Measurements from ENCODE around the gene TGFA. TPM values are rescaled to one million over a fixed set of nuclear protein-coding genes. Genes with fewer than 3 reads are reported as not detected.

Gene TGFA
- total and polyA plus RNA-seq, 2 experiments from 2014 or later: 1.4 to 6.5 TPM

- TF ChIP-seq POLR2AphosphoS5 (IDR thresholded peaks at IDR 0.05; ENCODE audit: low read depth) (no peak), ZNF114 (CRISPR knock-in tag; IDR thresholded peaks at IDR 0.05) (no peak), CTCF (conservative IDR thresholded peaks at IDR 0.05; ENCODE audit: low read depth in 2 of 2) (no peak), CREB1 (CRISPR knock-in tag; IDR thresholded peaks at IDR 0.05; ENCODE audit: low read depth) (no peak)
Observed at GRCh38 chr2:70475266-70475665, 78.4 kb downstream of the TGFA start (continued).

- Histone ChIP-seq H3K27me3 (ENCODE audit: insufficient read depth) (no peaks in the 10 kb centered on the region), H3K27ac (ENCODE audit: low read depth) (no peak overlapping the region), H4K20me1 (replicated peaks; ENCODE audit: insufficient read depth) (no peaks in the 10 kb centered on the region), H3K4me3 (no peak overlapping the region), H3K36me3 (ENCODE audit: insufficient read depth) (no peaks in the 10 kb centered on the region), H2AFZ (no peak overlapping the region), H3K79me2 (replicated peaks; ENCODE audit: insufficient read depth) (no peaks in the 10 kb centered on the region), H3K4me1 (ENCODE audit: insufficient read depth) (peaks cover 7% of the 10 kb centered on the region; the same call in 1 of the 2 replicates), H3K9me2 (ENCODE audit: insufficient read depth) (no peaks in the 10 kb centered on the region), H3F3A (replicated peaks; ENCODE audit: low read depth) (no peaks in the 10 kb centered on the region), H3K4me2 (no peak overlapping the region)
- no peaks in the 10 kb centered on the region for H3K9me3 Mint-ChIP-seq
- DNase-seq (ENCODE audit: low spot score) (no peak), ATAC-seq (no peak)
- no peak overlapping the region for H3K4me3 Mint-ChIP-seq
- no peak overlapping the region for H3K27ac Mint-ChIP-seq
- H3K36me3 Mint-ChIP-seq (ENCODE audit: low read depth): no peaks in the 10 kb centered on the region
- H3K4me1 Mint-ChIP-seq: peaks cover 20% of the 10 kb centered on the region
- peaks cover 4% of the 10 kb centered on the region for H3K27me3 Mint-ChIP-seq (ENCODE audit: insufficient read depth, low read depth, poor library complexity)
- no peak for TF ChIP-seq ZNF114 (CRISPR knock-in tag; IDR thresholded peaks at IDR 0.05)
- TF ChIP-seq STAT1 (IDR thresholded peaks at IDR 0.05; ENCODE audit: unreplicated experiment): no peak
- TF ChIP-seq ETS1 (IDR thresholded peaks at IDR 0.05): no peak
- no peak for TF ChIP-seq ZNF462 (CRISPR knock-in tag; IDR thresholded peaks at IDR 0.05)
- TF ChIP-seq NANOG (IDR thresholded peaks at IDR 0.05; ENCODE audit: borderline replicate concordance): no peak
- TF ChIP-seq JUNB (IDR thresholded peaks at IDR 0.05; ENCODE audit: unreplicated experiment): no peak
- TF ChIP-seq REST (IDR thresholded peaks at IDR 0.05; ENCODE audit: unreplicated experiment): no peak
- no peak for TF ChIP-seq ZNF331 (CRISPR knock-in tag; IDR thresholded peaks at IDR 0.05; ENCODE audit: low read depth)
- TF ChIP-seq CREB1 (CRISPR knock-in tag; IDR thresholded peaks at IDR 0.05; ENCODE audit: low read depth): no peak
- TF ChIP-seq EZH2 (IDR thresholded peaks at IDR 0.05; ENCODE audit: low read depth, unreplicated experiment): no peak
- TF ChIP-seq POLR2AphosphoS5 (IDR thresholded peaks at IDR 0.05; ENCODE audit: low read depth): no peak
Observed at GRCh38 chr2:70474256-70474848, 79.3 kb downstream of the TGFA start.
